Inflammatory macrophage treated with lipopolysaccharide for 1 hour (primary cell): ENCODE data around the gene PRKCA.
"Not testable (repeated sequence)": the region's sequence is repeated elsewhere in the genome, so short reads cannot be mapped to it uniquely, and the experiment has no call there.

Experiments used
- DNase-seq, 2 donors: peaks; one replicate each; pipeline ENCODE4 v3.0.0-alpha.2; 2020 to 2022

PRKCA gene

GRCh38 chr17:66395961-66396360, 93.5 kb downstream of the PRKCA start:
- no peak for DNase-seq

GRCh38 chr17:66397486-66397885, 95.1 kb downstream of the PRKCA start:
- no peak for DNase-seq

GRCh38 chr17:66398059-66398458, 95.6 kb downstream of the PRKCA start:
- no peak for DNase-seq

- DNase-seq, result no peak
These were observed 96.2 kb downstream of the PRKCA start for GRCh38 chr17:66398617-66399016.

GRCh38 chr17:66399441-66399840, 97.0 kb downstream of the PRKCA start:
- DNase-seq, result no peak

- not testable (repeated sequence) for DNase-seq
These were observed 97.8 kb downstream of the PRKCA start for GRCh38 chr17:66400041-66400688.

GRCh38 chr17:66400698-66401097, 98.3 kb downstream of the PRKCA start:
- no peak for DNase-seq

GRCh38 chr17:66401364-66401763, 99.0 kb downstream of the PRKCA start:
- no peak for DNase-seq

- peak; percentile 48 to 59 for DNase-seq
These were observed 101.6 kb downstream of the PRKCA start for GRCh38 chr17:66403846-66404556.

GRCh38 chr17:66405836-66406677, 103.6 kb downstream of the PRKCA start:
- no peak for DNase-seq

- no peak for DNase-seq
These were observed 104.6 kb downstream of the PRKCA start for GRCh38 chr17:66406701-66407644.

GRCh38 chr17:66407864-66408263, 105.5 kb downstream of the PRKCA start:
- no peak for DNase-seq

GRCh38 chr17:66411520-66411919, 109.1 kb downstream of the PRKCA start:
- no peak for DNase-seq

- no peak for DNase-seq
These were observed 110.6 kb downstream of the PRKCA start for GRCh38 chr17:66412857-66413558.

- DNase-seq, result no peak
These were observed 111.4 kb downstream of the PRKCA start for GRCh38 chr17:66413559-66414520.

GRCh38 chr17:66414561-66415175, 112.3 kb downstream of the PRKCA start:
- no peak for DNase-seq

GRCh38 chr17:66415366-66416206, 113.2 kb downstream of the PRKCA start:
- DNase-seq, result no peak

- no peak for DNase-seq
These were observed 114.0 kb downstream of the PRKCA start for GRCh38 chr17:66416207-66416940.
